GM23338 (cell line): Measurements from ENCODE around the gene ATXN1L. TPM values are rescaled to one million over a fixed set of nuclear protein-coding genes. Genes with fewer than 3 reads are reported as not detected.

Experiments
- ATAC-seq: fragments of 200-7000 bp; cut with Tn5 transposase; 3 replicates; pipeline ENCODE4 v1.9.1; 2020
- DNase-seq: peaks from one replicate; pipeline ENCODE4 v3.0.0-alpha.2; 2015; ENCODE audit warnings: low spot score
- H2AFZ ChIP-seq: fragments of 200-600 bp; sonication (generic); 2 replicates; pipeline ENCODE4 v1.8.0; 2016; ENCODE audit warnings: antibody characterized with exemption, mild to moderate bottlenecking, moderate library complexity
- H3F3A ChIP-seq: fragments of 200-600 bp; sonication (generic); replicated peaks from 2 replicates; pipeline ENCODE4 v1.8.0; 2017; ENCODE audit warnings: antibody characterized with exemption, mixed run types, low read depth
- H3K27ac ChIP-seq: fragments of 200-600 bp; sonication (generic); 2 replicates; pipeline ENCODE4 v1.6.1; 2016; ENCODE audit warnings: low read depth
- H3K27me3 ChIP-seq: fragments of 200-600 bp; sonication (generic); 2 replicates; pipeline ENCODE4 v1.8.0; 2016; ENCODE audit warnings: mild to moderate bottlenecking, mixed run types, moderate library complexity; ENCODE audit not compliant: insufficient read depth
- H3K36me3 ChIP-seq: fragments of 200-600 bp; sonication (generic); 2 replicates; pipeline ENCODE4 v1.8.0; 2016; ENCODE audit warnings: mild to moderate bottlenecking; ENCODE audit not compliant: insufficient read depth
- H3K4me1 ChIP-seq: fragments of 200-600 bp; sonication (generic); 2 replicates; pipeline ENCODE4 v1.8.0; 2016; ENCODE audit warnings: mild to moderate bottlenecking, moderate library complexity; ENCODE audit not compliant: insufficient read depth
- H3K4me2 ChIP-seq: fragments of 200-600 bp; sonication (generic); 2 replicates; pipeline ENCODE4 v1.7.1; 2017; ENCODE audit warnings: mixed run types
- H3K4me3 ChIP-seq: fragments of 200-600 bp; sonication (generic); 2 replicates; pipeline ENCODE4 v1.6.1; 2016; ENCODE audit warnings: mixed run types
- H3K79me2 ChIP-seq: fragments of 200-600 bp; sonication (generic); replicated peaks from 2 replicates; pipeline ENCODE4 v1.8.0; 2017; ENCODE audit warnings: mild to moderate bottlenecking; ENCODE audit not compliant: insufficient read depth
- H3K9me2 ChIP-seq: fragments of 200-600 bp; sonication (generic); 2 replicates; pipeline ENCODE4 v1.8.0; 2017; ENCODE audit not compliant: insufficient read depth
- H4K20me1 ChIP-seq: fragments of 200-600 bp; sonication (generic); replicated peaks from 2 replicates; pipeline ENCODE4 v1.8.0; 2017; ENCODE audit warnings: mild to moderate bottlenecking; ENCODE audit not compliant: insufficient read depth
- H3K27ac Mint-ChIP-seq: 2 replicates; pipeline ENCODE4 v1.8.0; 2020; ENCODE audit warnings: inconsistent platforms, mild to moderate bottlenecking, moderate library complexity, mixed read lengths
- H3K27me3 Mint-ChIP-seq: 3 replicates; pipeline ENCODE4 v1.8.0; 2022; ENCODE audit warnings: low read depth, mild to moderate bottlenecking, moderate library complexity, mixed read lengths, inconsistent platforms; ENCODE audit not compliant: insufficient read depth, poor library complexity
- H3K36me3 Mint-ChIP-seq: 3 replicates; pipeline ENCODE4 v1.8.0; 2021; ENCODE audit warnings: low read depth, mild to moderate bottlenecking, inconsistent platforms, moderate library complexity, mixed read lengths
- H3K4me1 Mint-ChIP-seq: 3 replicates; pipeline ENCODE4 v1.8.0; 2020; ENCODE audit warnings: mild to moderate bottlenecking, inconsistent platforms, mixed read lengths
- H3K4me3 Mint-ChIP-seq: 3 replicates; pipeline ENCODE4 v1.8.0; 2021; ENCODE audit warnings: moderate library complexity, mild to moderate bottlenecking, inconsistent platforms, mixed read lengths
- H3K9me3 Mint-ChIP-seq: 3 replicates; pipeline ENCODE4 v1.8.0; 2020; ENCODE audit warnings: moderate library complexity, mild to moderate bottlenecking, inconsistent platforms, mixed read lengths
- CREB1 ChIP-seq: fragments of 250-450 bp; sonication (Bioruptor Pico); IDR thresholded peaks from 2 replicates; pipeline ENCODE4 v1.5.0; 2020; ENCODE audit warnings: low read depth, mild to moderate bottlenecking, moderate library complexity
- EZH2 ChIP-seq: fragments of 200-600 bp; sonication (generic); IDR thresholded peaks from one replicate; pipeline ENCODE4 v1.8.0; 2017; ENCODE audit warnings: antibody characterized with exemption, mild to moderate bottlenecking, low read depth; ENCODE audit not compliant: unreplicated experiment
- EZH2phosphoT487 ChIP-seq: fragments of 200-600 bp; sonication (generic); IDR thresholded peaks from one replicate; pipeline ENCODE4 v1.8.1; 2018; ENCODE audit warnings: antibody characterized with exemption; ENCODE audit not compliant: unreplicated experiment
- JUNB ChIP-seq: IDR thresholded peaks from one replicate; pipeline ENCODE4 v1.6.1; 2016; ENCODE audit warnings: antibody characterized with exemption; ENCODE audit not compliant: unreplicated experiment
- NANOG ChIP-seq: IDR thresholded peaks from 2 replicates; pipeline ENCODE4 v1.6.1; 2016; ENCODE audit warnings: antibody characterized with exemption, borderline replicate concordance
- POLR2AphosphoS5 ChIP-seq: IDR thresholded peaks from 2 replicates; pipeline ENCODE4 v1.6.1; 2016; ENCODE audit warnings: antibody characterized with exemption, low read depth
- STAT1 ChIP-seq: IDR thresholded peaks from one replicate; pipeline ENCODE4 v1.6.1; 2016; ENCODE audit warnings: antibody characterized with exemption; ENCODE audit not compliant: unreplicated experiment
- ZNF114 ChIP-seq: fragments of 250-450 bp; sonication (Bioruptor Pico); IDR thresholded peaks from 2 replicates; pipeline ENCODE4 v1.5.0; 2020; ENCODE audit warnings: mild to moderate bottlenecking, moderate library complexity
- ZNF331 ChIP-seq: fragments of 250-450 bp; sonication (Bioruptor Pico); IDR thresholded peaks from 2 replicates; pipeline ENCODE4 v1.5.0; 2020; ENCODE audit warnings: low read depth, mild to moderate bottlenecking, moderate library complexity
- polyA plus RNA-seq: library from polyadenylated mRNA; unstranded; fragments of >200 nt; fragmentation: Nextera tagmentation; extraction: Ambion mirVana; gene quantifications from 2 replicates; pipeline ENCODE4 v1.2.1, GENCODE V29; 2016
- total RNA-seq: library from RNA; depleted of rRNA; stranded (reverse); fragments of >200 nt; shearing (Covaris generic); gene quantifications from 2 replicates; pipeline ENCODE4 v1.2.3, GENCODE V29; 2014
- TF ChIP-seq, protein P1 (sequence below): fragments of 250-450 bp; sonication (Bioruptor Pico); IDR thresholded peaks from 2 replicates; pipeline ENCODE4 v1.5.0; 2020; ENCODE audit warnings: mild to moderate bottlenecking, moderate library complexity
- TF ChIP-seq, protein P2 (sequence below): IDR thresholded peaks from 2 replicates; pipeline ENCODE4 v1.6.1; 2016; ENCODE audit warnings: antibody characterized with exemption
- TF ChIP-seq, protein P3 (sequence below), 2 experiments: fragments of 200-600 bp in 1 of 2; sonication (generic) in 1 of 2; conservative IDR thresholded peaks; 2 replicates each; pipeline versions ENCODE4 v1.5.1 to v1.6.1; 2016 to 2017; ENCODE audit warnings: antibody characterized with exemption in 2 of 2, low read depth in 2 of 2, mild to moderate bottlenecking in 2 of 2, moderate library complexity in 1 of 2
- TF ChIP-seq, protein P4 (sequence below): IDR thresholded peaks from one replicate; pipeline ENCODE4 v1.6.1; 2018; ENCODE audit warnings: antibody characterized with exemption; ENCODE audit not compliant: unreplicated experiment

Gene ATXN1L
- total and polyA plus RNA-seq, 2 experiments from 2014 or later: 8.5 to 22.1 TPM

DNA sequence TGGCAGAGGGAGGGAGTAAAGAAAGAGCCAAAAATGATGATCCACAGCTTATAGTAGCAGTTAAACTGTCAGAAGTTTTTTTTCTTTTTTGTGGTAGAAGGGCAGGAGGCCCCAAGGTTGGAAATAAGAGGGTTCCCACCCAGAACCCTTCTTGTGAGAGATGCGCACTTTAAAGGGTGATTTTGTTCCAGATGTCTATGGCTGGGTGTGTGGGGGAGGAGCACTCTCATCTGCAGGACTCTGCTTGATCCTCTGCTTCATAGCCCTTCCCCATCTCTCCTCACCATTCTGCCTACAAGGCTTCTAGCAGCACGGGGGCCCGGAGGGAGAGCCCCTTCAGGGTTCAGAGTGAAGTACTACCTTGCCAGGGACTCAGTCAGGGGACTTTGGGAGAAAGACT, 6.4 kb downstream of the ATXN1L start:
- Mint-ChIP-seq H3K4me3 (no peak overlapping the region), H3K4me1 (peaks cover 6% of the 10 kb centered on the region), H3K9me3 (no peaks in the 10 kb centered on the region), H3K36me3 (peaks cover 39% of the 10 kb centered on the region), H3K27ac (no peak overlapping the region), H3K27me3 (peaks cover 9% of the 10 kb centered on the region)
- DNase-seq (no peak), ATAC-seq (no peak)
- Histone ChIP-seq H3K9me2 (no peaks in the 10 kb centered on the region), H3K4me1 (peaks cover under 1% of the 10 kb centered on the region; the same call in 1 of the 2 replicates), H3F3A (no peaks in the 10 kb centered on the region; the same call in 1 of the 2 replicates), H3K36me3 (no peaks in the 10 kb centered on the region), H4K20me1 (peaks cover 6% of the 10 kb centered on the region; the same call in 1 of the 2 replicates), H3K27me3 (no peaks in the 10 kb centered on the region), H3K27ac (no peak overlapping the region), H2AFZ (no peak overlapping the region), H3K4me2 (no peak overlapping the region), H3K4me3 (no peak overlapping the region), H3K79me2 (peaks cover 14% of the 10 kb centered on the region)
- TF ChIP-seq, protein P1, sequence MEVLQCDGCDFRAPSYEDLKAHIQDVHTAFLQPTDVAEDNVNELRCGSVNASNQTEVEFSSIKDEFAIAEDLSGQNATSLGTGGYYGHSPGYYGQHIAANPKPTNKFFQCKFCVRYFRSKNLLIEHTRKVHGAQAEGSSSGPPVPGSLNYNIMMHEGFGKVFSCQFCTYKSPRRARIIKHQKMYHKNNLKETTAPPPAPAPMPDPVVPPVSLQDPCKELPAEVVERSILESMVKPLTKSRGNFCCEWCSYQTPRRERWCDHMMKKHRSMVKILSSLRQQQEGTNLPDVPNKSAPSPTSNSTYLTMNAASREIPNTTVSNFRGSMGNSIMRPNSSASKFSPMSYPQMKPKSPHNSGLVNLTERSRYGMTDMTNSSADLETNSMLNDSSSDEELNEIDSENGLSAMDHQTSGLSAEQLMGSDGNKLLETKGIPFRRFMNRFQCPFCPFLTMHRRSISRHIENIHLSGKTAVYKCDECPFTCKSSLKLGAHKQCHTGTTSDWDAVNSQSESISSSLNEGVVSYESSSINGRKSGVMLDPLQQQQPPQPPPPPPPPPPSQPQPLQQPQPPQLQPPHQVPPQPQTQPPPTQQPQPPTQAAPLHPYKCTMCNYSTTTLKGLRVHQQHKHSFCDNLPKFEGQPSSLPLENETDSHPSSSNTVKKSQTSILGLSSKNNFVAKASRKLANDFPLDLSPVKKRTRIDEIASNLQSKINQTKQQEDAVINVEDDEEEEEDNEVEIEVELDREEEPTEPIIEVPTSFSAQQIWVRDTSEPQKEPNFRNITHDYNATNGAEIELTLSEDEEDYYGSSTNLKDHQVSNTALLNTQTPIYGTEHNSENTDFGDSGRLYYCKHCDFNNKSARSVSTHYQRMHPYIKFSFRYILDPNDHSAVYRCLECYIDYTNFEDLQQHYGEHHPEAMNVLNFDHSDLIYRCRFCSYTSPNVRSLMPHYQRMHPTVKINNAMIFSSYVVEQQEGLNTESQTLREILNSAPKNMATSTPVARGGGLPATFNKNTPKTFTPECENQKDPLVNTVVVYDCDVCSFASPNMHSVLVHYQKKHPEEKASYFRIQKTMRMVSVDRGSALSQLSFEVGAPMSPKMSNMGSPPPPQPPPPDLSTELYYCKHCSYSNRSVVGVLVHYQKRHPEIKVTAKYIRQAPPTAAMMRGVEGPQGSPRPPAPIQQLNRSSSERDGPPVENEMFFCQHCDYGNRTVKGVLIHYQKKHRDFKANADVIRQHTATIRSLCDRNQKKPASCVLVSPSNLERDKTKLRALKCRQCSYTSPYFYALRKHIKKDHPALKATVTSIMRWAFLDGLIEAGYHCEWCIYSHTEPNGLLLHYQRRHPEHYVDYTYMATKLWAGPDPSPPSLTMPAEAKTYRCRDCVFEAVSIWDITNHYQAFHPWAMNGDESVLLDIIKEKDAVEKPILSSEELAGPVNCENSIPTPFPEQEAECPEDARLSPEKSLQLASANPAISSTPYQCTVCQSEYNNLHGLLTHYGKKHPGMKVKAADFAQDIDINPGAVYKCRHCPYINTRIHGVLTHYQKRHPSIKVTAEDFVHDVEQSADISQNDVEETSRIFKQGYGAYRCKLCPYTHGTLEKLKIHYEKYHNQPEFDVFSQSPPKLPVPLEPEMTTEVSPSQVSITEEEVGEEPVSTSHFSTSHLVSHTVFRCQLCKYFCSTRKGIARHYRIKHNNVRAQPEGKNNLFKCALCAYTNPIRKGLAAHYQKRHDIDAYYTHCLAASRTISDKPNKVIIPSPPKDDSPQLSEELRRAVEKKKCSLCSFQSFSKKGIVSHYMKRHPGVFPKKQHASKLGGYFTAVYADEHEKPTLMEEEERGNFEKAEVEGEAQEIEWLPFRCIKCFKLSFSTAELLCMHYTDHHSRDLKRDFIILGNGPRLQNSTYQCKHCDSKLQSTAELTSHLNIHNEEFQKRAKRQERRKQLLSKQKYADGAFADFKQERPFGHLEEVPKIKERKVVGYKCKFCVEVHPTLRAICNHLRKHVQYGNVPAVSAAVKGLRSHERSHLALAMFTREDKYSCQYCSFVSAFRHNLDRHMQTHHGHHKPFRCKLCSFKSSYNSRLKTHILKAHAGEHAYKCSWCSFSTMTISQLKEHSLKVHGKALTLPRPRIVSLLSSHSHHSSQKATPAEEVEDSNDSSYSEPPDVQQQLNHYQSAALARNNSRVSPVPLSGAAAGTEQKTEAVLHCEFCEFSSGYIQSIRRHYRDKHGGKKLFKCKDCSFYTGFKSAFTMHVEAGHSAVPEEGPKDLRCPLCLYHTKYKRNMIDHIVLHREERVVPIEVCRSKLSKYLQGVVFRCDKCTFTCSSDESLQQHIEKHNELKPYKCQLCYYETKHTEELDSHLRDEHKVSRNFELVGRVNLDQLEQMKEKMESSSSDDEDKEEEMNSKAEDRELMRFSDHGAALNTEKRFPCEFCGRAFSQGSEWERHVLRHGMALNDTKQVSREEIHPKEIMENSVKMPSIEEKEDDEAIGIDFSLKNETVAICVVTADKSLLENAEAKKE: no peak
- TF ChIP-seq JUNB (no peak), EZH2phosphoT487 (no peak), CREB1 (CRISPR knock-in tag) (no peak), ZNF331 (CRISPR knock-in tag) (no peak), POLR2AphosphoS5 (no peak), NANOG (no peak), STAT1 (no peak), EZH2 (no peak), ZNF114 (no peak)
- TF ChIP-seq, protein P2, sequence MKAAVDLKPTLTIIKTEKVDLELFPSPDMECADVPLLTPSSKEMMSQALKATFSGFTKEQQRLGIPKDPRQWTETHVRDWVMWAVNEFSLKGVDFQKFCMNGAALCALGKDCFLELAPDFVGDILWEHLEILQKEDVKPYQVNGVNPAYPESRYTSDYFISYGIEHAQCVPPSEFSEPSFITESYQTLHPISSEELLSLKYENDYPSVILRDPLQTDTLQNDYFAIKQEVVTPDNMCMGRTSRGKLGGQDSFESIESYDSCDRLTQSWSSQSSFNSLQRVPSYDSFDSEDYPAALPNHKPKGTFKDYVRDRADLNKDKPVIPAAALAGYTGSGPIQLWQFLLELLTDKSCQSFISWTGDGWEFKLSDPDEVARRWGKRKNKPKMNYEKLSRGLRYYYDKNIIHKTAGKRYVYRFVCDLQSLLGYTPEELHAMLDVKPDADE: no peak
- TF ChIP-seq, protein P3, sequence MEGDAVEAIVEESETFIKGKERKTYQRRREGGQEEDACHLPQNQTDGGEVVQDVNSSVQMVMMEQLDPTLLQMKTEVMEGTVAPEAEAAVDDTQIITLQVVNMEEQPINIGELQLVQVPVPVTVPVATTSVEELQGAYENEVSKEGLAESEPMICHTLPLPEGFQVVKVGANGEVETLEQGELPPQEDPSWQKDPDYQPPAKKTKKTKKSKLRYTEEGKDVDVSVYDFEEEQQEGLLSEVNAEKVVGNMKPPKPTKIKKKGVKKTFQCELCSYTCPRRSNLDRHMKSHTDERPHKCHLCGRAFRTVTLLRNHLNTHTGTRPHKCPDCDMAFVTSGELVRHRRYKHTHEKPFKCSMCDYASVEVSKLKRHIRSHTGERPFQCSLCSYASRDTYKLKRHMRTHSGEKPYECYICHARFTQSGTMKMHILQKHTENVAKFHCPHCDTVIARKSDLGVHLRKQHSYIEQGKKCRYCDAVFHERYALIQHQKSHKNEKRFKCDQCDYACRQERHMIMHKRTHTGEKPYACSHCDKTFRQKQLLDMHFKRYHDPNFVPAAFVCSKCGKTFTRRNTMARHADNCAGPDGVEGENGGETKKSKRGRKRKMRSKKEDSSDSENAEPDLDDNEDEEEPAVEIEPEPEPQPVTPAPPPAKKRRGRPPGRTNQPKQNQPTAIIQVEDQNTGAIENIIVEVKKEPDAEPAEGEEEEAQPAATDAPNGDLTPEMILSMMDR (conservative IDR thresholded peaks at IDR 0.05; ENCODE audit: low read depth in 2 of 2): no peak
- TF ChIP-seq, protein P4, sequence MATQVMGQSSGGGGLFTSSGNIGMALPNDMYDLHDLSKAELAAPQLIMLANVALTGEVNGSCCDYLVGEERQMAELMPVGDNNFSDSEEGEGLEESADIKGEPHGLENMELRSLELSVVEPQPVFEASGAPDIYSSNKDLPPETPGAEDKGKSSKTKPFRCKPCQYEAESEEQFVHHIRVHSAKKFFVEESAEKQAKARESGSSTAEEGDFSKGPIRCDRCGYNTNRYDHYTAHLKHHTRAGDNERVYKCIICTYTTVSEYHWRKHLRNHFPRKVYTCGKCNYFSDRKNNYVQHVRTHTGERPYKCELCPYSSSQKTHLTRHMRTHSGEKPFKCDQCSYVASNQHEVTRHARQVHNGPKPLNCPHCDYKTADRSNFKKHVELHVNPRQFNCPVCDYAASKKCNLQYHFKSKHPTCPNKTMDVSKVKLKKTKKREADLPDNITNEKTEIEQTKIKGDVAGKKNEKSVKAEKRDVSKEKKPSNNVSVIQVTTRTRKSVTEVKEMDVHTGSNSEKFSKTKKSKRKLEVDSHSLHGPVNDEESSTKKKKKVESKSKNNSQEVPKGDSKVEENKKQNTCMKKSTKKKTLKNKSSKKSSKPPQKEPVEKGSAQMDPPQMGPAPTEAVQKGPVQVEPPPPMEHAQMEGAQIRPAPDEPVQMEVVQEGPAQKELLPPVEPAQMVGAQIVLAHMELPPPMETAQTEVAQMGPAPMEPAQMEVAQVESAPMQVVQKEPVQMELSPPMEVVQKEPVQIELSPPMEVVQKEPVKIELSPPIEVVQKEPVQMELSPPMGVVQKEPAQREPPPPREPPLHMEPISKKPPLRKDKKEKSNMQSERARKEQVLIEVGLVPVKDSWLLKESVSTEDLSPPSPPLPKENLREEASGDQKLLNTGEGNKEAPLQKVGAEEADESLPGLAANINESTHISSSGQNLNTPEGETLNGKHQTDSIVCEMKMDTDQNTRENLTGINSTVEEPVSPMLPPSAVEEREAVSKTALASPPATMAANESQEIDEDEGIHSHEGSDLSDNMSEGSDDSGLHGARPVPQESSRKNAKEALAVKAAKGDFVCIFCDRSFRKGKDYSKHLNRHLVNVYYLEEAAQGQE: no peak
